ENCODE measurements around the gene DCAF10.
"Not testable (repeated sequence)": the region's sequence is repeated elsewhere in the genome, so short reads cannot be mapped to it uniquely, and the experiment has no call there.

DCAF10 gene

DNA sequence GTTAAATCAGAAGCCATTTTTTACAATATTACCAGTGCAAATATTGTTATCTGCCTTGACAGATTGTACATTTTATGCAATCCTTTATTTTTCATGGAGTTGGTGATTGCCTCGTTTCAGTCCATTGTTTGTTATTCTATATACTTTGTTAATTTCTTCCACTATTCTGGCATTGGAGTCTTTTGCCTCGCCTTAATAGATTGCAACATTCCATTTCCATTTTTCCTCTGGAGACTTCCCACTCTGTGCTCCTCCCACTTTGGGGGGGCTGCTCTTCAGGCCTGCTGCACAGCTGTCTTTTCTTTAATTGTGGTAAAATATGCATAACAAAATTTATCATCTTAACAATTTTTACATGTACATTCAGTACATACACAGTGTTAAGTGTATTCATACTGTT is 4.4 kb upstream of the DCAF10 start:
- no peak for DNase-seq

DNA sequence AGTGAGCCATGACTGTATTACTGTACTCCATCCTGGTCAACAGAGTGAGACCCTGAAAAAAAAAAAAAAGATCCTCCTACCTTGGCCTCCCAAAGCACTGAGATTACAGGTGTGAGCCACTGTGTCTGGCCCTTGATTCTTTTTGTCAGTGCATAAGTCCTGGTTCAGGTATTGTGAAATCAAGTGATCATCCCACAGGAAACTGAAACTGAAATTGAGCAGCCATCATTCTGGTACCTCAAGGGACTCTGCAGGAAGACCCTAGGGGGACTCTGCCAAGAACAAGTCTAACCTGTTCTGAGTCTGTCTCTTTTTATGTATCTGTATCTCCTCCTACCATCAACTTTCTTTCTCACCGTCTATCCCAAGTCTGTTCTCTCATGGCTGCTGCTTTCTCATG is 1.9 kb upstream of the DCAF10 start:
- DNase-seq: no peak

DNA sequence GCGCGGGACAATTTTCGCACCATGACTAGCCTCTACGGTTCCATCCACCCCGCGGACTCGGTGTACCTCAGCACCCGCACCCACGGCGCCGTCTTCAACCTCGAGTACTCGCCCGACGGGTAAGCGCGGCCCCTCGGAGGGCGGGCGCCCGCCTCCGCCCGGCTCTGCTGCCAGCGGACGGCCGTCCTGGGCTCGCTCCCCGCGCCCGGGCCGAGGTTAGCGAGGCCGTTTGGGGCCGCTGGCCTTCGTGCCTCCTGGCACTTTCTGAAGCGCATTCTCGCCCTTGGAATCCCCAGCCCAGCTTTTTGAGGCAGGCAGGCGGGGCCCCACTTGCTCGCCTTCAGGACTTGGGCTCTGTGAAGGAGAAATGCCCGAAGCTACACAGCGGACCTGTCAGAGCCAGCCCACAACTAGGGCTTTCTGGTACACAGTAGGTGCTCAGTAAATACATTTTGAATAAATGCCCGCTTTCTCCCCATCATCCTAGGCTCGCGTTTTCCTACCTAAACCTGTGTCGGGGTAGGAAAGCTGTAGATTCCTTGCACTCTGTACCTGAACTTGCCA is 772 bp downstream of the DCAF10 start:
- no peak for DNase-seq

DNA sequence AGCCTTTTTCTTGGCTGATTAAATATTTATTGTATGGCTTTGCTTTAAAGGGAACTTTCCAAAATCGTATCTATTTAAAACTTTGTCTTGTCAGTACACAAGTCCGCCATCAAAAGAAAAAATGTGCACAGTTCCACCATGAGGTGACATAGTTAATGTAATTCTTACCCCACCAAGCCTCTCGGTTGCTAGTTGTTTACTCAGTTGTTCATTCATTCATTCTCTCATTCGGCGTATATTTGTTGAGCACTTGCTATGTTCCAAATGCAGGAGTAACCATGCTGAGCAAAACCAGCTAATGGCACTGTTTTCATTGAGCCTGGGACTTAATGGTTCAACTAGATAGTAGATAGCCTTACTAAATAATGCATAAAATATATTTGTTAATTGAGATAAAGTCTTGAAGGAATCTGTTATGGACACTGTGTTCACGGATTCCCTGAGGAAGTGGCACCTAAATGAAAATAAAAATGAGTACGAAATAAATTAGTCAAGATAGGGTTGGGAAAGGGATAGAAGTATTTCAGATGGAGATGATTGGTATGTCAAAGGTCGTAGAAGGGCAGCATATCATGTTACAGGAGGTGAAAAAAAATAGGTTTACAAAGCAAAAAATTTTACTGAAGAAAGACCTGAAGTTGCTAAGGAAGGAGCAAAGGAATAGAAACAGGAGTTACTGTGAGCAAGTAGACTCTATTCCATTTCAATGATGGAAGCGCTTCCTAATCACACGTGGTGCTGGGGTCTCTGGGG is 1.5 kb downstream of the DCAF10 start:
- DNase-seq: no peak

DNA sequence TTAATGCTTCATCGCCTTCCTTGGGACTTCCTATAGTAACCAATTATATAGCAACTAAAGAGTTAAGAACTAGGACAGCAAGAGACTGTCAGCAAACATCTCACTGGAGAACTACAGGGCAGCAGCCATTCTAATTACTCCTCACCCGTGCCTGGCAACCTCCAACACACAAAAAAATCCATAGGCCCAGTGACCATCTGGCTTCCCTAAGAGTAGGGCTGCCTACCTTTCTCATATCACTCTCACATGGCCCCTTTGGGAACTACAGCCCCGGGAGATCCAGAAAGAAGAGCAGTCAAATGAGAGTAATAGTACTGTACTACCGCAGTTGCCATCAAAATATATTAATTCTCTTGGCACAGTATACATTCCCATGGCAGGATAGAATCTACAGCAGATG is 5.7 kb downstream of the DCAF10 start:
- DNase-seq: no peak

DNA sequence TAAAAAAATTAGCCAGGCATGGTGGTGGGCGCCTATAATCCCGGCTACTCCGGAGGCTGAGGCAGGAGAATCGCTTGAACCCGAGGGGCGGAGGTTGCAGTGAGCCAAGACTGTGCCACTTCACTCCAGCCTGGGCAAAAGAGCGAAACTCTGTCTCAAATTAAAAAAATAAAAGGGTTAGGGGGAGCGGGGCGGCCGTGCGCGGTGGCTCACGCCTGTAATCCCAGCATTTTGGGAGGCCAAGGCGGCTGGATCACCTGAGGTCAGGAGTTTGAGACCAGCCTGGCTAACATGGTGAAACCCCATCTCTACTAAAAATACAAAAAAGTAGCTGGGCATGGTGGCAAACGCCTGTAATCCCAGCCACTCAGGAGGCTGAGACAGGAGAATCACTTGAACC is 9.1 kb downstream of the DCAF10 start:
- DNase-seq: not testable (repeated sequence)

DNA sequence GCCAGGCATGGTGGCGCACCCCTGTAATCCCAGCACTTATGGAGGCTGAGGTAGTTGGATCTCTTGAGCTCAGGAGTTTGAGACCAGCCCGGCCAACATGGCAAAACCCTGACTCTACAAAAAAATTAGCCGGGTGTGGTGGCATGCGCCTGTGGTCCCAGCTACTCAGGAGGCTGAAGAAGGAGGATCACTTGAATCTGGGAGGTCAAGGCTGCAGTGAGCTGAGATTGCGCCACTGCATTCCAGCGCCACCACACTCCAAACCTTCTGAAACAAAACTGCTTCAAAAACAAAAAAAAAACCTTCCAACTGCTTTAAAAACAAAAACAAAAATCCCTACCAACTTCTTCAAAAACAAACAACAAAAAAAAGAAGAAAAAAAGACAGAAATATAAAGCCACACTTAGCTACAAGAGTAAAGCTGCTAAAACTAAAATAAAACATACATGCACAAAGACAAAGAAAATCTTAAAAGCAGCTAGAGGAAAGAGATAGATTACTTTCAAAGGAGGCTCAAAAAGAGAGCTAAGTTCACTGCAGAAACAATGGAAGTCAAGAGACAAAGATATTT is 11.4 kb downstream of the DCAF10 start:
- DNase-seq: no peak

DNA sequence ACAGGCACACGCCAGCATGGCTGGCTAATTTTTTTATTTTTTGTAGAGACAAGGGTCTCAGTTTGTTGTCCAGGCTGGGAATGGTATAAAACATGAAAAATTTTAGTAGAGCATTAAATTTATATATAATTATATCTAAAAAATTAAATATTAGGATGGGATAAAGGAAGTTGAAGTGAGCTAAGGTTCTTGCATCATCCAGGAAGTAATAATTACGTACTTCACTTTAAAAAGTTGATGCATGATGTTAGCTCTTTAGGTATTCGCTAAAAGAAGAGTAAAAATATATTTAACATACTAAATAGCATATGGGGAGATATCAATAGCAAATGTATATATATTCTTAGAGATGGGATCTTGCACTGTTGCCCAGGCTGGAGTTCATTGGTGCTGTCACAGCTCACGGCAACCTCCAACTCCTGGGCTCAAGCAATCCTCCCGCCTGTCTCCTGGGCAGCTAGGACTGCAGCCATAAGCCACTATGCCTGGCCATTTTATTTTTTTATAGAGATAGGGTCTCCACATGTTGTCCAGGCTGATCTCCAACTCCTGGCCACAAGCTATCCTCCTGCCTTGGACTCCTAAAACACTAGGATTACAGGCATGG is 12.3 kb downstream of the DCAF10 start:
- DNase-seq: no peak

DNA sequence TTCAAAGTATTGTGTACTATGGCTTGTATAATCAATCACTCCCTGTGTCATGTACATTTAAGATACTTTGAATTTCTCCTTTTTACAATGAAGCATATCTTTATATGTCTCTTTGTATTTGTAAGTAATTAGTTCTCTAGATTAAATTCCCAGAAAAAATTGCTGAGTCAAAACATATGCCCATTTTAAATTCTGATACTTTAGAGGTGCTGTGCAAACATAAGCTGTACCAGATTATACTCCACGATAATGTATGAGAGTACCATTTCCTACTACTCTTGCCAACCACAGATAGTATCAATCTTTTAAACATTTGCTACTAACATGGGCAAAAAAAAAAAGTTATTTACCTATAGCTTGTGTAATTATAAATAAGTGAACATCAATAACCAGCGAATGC is 18.3 kb downstream of the DCAF10 start:
- DNase-seq: no peak

DNA sequence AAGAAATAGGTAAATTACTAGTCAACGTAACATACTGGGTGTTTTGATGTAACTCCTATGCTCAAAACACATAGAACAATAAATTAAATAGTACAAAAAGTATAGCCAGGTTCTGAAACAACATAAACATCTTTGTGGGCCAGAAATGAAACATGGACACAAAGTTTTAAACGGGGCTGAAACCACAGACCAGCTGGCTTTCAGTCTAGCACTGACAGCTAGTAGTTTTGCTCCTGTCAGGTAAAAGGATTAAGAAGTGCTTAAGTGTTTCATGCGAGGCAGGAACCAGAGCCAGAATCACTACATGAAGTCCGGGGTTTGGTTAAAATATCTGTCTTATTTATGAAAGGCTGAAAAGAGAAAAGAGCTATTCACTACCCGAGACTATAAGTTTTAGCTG is 19.5 kb downstream of the DCAF10 start:
- DNase-seq: no peak

DNA sequence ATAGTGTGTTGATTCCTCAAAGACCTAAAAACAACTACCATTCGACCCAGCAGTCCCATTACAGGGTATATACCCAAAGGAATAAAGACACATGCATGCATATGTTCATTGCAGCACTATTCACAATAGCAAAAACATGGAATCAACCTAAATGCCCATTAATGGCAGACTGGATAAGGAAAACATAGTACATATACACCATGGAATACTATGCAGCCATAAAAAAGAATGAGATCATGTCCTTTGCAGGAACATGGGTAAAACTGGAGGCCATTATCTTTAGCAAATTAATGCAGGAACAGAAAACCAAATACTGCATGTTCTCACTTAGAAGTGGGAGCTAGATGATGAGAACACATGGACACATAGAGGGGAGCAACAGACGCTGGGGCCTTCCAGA is 24.6 kb downstream of the DCAF10 start:
- not testable (repeated sequence) for DNase-seq

DNA sequence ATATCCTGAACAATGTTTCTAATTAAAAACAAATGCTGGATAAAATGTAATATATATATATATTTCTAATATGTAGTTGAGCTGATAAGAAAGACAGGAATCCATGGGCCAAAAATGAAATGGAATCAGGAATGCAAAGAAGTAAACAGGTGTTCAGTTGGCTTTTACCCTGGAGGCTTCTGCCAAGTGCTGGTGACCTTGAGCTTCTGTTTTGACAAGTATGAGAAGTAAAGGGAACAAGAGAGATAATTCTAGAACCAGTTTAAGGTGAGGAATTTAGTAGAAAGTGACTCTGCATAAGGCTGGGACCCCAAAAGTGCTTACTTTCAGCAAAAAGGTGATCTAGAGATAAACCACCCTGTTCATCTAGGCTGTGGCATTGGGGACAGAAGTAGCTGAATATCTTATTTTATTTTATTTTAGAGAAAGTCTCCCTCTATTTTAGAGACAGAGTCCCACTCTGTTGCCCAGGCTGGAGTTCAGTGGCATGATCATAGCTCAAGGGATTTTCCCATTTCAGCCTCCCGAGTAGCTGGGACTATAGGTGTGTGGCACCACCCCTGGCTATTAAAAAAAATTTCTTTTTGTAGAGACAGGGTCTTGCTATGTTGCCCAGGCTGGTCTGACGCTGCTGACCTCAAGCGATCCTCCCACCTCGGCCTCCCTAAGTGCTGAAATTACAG is 27.0 kb downstream of the DCAF10 start:
- DNase-seq: no peak

DNA sequence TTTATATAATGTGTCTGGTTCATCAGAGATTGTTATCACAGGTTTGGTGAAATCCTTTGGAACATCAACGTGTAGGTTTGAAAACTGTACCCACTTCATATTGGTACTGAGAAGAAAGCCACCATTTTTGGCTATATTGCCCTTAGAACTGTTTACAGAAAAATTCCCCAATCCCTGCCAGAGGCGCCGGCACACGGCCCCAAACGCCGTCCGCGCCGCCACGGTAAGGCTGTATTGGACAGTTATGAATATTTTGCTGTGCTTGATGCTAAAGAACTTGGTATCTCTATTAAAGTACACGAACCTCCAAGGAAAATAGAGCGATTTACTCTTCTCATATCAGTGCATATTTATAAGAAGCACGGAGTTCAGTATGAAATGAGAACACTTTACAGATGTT is 35.2 kb downstream of the DCAF10 start:
- DNase-seq: no peak

DNA sequence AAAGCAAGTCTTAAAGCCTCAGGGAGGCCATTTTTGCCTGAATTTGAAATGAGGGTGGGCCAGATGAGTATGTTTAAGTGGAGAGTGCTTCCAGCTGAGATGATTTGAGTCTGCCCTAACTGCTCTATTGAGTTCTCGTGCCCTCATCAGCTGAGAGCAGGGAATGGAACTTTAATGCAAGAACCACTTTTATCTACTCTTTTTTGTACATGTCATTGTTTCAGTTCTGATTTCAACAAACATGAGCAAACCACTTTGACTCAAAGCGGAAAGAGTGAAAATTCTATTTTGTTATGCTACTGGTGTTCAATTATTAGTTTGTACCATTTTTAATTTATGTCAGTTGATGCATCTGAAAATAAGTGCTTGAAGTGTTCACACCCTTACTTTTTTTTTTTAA is 35.8 kb downstream of the DCAF10 start:
- no peak for DNase-seq

DNA sequence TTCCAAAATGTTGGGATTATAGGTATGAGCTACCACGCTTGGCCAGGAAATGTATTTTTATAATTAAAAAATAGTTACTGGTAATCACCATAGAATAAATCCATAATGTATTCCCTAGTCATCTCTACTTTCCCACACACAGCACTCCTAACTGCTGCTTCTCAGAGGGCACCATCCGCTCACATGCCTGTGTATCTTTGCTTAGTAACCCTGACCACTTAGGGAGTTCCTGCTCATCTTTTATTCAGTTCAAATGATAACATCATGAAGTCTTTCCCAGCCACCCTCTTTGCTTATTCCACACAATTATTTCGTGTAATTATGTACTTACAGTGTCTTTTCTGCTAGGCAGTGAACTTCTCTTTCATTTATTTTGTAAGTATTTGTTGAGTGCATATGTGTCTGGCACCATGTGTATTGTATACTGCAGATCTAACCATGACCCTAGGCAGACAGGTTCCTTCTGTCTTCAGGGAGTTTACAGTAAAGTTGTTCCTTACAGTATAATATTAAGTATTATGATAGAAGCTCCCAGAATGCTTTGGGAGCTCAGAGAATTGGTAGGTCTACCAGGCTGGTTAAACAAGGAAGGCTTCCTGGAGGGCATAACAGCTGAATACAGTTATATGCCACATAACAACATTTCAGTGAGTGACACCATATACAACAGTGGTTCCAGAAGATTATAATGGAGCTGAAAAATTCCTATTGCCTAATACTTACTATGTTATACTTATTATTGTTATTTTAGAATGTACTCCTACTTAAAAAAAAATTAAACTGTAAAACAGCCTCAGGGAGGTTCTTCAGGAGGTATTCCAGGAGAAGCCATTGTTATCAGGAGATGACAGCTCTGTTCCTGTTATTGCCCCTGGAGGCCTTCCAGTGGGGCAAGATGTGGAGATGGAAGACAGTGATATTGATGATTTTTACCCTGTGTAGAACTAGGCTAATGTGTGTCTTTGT is 39.2 kb downstream of the DCAF10 start:
- no peak for DNase-seq

DNA sequence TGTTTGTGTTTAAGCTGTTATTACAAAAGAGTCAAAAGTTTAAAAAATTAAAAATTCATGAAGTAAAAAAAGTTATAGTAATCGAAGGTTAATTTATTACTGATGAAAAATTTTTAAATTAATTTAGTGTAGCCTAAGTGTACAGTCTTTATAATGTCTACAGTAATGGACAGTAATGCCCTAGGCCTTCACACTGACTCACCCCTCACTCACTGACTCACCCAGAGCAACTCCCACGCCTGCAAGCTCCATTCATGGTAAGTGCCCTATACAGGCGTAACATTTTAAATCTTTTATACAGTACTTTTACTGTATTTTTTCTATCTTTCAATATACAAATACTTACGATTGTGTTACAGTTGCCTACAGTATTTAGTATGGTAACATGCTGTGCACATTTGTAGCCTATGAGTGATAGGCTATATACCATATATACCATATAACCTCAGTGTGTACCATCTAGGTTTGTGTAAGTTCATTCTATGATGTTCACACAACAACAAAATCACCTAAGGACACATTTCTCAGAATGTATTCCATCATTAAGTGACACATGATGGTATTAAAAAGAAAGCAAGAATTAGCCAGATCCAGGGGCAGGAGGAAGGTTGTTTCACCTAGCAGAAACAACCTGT is 40.1 kb downstream of the DCAF10 start:
- no peak for DNase-seq

DNA sequence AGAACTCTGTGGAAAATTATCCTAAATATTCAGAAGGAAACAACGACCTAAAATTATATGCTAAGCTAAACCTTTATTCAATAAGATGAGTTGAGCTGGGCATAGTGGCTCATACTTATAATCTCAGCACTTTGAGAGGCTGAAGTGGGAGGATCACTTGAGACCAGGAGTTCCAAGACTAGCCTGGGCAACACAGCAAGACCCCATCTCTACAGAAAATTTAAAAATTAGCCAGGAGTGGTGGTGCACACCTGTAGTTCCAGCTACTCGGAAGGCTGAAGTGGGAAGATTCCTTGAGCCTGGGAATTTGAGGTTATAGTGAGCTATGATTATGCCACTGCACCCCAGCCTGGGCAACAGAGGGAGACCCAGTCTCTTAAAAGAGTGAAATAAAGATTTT is 51.6 kb downstream of the DCAF10 start:
- no peak for DNase-seq

DNA sequence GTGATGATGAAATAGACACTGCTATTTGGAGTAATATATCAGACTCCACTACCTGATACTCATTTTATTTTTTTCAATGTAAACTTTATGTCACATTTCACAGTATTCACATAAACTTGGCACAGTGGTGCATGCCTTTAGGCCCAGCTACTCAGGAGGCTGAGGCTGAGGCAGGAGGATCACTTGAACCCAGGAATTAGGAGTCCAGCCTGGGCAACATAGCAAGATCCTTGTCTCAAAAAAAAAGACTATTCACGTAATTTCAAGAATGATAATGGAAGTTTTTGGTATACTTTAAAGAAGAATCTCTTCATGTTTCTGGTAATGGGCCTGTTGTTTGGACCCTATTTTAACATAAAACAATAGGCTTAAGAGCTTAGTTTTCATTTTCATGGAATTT is 56.0 kb downstream of the DCAF10 start:
- no peak for DNase-seq

DNA sequence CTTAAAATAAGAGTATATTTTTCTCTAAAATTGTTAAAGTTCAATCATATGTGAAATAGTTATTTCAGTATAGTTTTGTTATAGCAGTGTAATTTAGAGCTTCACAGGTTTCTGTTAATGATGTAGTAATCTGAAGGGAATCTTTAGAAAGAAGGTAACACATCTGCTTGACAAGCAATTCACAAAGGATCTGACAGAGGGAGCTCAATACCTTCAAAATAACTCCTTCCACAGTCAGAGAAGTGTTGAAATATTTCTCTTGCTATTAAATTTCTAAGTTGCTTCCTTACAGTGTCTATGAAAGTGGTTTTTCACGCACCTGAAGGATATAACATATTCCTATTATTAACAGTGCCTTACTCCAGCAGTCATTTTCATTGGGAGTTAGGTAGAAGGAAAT is 58.4 kb downstream of the DCAF10 start:
- no peak for DNase-seq

DNA sequence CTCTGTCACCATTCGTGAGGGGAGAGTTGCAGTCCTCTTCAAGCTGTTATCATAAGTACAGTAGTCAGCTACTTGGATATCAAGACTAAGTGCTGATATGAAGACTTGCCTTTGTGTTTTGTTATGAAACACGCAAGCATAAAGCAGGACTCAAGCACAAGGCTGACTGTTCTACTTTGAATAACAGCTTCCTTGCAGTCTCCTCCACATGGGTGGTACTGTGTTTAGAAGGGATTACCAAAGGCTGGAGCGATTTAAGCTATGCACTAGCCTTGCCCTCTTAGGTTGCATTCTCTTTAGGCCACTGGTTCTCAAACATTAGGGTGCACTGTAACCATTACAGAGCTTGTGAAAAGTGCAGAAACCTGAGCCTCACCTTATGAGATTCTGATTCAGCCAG is 61.9 kb downstream of the DCAF10 start:
- DNase-seq: no peak

DNA sequence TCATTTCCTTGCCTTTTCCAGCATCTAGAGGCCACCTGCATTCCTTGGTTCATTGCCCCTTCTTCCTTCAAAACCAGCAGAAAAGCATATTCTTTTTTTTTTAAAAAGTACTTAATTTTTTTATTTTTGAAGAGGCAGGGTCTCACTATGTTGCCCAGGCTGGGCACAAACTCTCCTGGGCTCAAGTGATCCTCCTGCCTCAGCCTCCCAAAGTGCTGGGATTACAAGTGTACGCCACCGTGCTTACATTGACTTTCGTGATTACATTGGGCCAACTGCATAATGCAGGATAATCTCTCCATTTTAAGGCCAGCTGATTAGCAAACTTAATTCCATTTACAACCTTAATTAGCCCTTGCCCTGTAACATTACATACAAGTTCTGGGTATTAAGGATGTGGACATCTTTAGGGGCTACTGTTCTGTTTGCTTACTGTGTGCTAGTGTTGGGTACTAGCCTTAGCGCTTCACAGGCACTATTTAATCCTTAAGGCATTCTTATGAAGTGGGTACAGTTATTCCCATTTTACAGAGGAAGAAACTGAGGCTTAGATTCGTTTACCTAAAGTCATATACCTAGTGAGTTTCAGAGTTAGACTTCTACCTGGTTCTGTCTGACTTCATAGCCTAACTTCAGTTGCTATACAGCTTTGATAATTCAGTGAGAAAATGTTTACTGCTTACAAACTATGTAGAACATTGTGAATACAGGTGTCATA is 69.6 kb downstream of the DCAF10 start:
- no peak for DNase-seq

Measured in SHP77 treated with DMSO at 0.1 percent for 48 hours (cell line).